ENCODE results near the gene PAPSS1.

- TF ChIP-seq, protein P1, sequence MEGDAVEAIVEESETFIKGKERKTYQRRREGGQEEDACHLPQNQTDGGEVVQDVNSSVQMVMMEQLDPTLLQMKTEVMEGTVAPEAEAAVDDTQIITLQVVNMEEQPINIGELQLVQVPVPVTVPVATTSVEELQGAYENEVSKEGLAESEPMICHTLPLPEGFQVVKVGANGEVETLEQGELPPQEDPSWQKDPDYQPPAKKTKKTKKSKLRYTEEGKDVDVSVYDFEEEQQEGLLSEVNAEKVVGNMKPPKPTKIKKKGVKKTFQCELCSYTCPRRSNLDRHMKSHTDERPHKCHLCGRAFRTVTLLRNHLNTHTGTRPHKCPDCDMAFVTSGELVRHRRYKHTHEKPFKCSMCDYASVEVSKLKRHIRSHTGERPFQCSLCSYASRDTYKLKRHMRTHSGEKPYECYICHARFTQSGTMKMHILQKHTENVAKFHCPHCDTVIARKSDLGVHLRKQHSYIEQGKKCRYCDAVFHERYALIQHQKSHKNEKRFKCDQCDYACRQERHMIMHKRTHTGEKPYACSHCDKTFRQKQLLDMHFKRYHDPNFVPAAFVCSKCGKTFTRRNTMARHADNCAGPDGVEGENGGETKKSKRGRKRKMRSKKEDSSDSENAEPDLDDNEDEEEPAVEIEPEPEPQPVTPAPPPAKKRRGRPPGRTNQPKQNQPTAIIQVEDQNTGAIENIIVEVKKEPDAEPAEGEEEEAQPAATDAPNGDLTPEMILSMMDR (IDR thresholded peaks at IDR 0.05; ENCODE audit: low read depth, low read length, poor library complexity, severe bottlenecking) = no peak
- TF ChIP-seq EZH2phosphoT487 (IDR thresholded peaks at IDR 0.05; ENCODE audit: borderline replicate concordance, low read length) = no peak
Measured at GRCh38 chr4:107577743-107578142, 142.3 kb downstream of the PAPSS1 start.

Measured in DOHH2 (cell line).